GM18502 (cell line): ENCODE results near the gene GYG2.
"Not testable (repeated sequence)": the region's sequence is repeated elsewhere in the genome, so short reads cannot be mapped to it uniquely, and the experiment has no call there.

Experiments used
- ATAC-seq: cut with Tn5 transposase; IDR thresholded peaks from one replicate; pipeline ENCODE4 v1.9.1; 2021; ENCODE audit warnings: mild to moderate bottlenecking; ENCODE audit not compliant: unreplicated experiment, poor library complexity

Gene GYG2

DNA sequence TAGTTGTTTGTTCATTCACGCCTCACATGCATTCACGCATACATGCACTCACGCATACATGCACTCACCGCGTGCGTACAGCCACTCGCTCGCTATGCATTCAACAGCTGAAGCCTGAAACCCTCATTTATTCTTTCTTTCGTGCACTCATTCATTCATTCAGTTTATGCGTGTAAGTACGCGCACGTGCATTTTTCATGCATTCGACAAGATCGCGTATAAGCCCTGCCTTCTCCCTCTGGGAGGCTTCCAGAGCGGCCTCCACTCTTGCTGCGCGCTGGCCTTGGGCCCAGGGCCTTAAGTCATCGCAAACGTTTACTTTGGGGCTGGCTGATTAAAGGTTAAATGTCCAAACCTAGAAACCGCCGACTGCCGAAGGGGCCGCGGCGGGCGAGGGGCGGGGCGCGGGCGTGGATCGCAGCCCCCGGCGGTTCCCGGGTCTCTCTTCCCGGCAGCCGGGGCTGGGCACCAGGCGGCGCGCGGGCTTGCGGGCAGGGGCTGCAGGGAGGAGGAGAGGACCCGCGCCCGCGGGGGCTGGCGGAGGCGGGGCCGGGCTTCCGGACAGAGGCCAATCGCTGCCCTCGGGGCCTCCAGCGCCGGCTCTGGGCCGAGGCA is at the start of gene GYG2:
Gene GYG2 (plus strand): TSS at position 587 of the 615 bp plus-strand sequence. CDS start 1,259 bp downstream, outside the sequence.
- ATAC-seq = no peak

DNA sequence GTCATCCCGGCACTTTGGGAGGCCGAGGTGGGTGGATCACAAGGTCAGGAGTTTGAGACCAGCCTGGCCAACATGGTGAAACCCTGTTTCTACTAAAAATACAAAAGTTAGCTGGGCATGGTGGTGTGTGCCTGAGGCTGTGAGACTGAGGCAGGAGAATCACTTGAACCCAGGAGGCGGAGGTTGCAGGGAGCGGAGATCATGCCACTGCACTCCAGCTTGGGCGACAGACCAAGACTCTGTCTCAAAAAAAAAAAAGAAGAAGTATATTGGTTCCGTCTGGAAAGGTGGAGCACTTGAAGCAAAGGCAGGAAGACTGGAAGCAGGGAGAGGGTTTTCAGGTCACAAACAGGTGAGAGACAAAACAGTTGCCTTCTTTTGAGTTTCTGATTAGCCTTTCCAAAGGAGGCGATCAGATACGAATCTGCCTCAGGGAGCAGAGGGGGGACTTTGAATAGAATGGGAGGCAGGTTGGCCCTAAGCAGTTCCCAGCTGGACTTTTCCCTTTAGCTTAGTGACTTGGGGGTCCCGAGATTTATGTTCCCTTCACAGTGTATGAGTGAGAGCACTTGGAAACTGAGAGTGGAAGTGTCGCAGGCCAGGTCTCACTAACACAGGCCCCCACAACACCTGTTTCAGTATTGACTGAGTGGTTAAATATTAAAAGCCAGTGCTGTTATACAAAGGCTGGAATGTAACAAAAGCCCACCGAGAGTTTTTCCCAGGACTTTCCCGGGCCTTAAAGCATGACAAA is 48.1 kb upstream of the GYG2 start:
- ATAC-seq = not testable (repeated sequence)

DNA sequence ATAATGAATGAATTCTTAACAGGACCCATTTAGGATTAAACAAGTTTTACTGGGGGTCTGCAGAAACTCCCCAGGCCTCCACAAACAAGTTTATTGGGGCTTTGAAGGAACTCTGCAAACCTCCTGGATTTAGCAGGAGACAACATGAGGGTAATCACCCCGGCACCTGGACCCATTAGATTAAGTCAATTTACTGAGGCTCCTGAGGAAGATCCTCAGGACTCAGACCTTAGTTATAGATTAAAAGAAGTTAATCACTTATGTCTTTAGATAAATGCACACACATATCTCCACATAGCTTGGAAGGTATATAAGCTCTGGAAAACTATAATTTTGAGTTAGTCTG is 47.5 kb upstream of the GYG2 start:
- ATAC-seq = no peak

DNA sequence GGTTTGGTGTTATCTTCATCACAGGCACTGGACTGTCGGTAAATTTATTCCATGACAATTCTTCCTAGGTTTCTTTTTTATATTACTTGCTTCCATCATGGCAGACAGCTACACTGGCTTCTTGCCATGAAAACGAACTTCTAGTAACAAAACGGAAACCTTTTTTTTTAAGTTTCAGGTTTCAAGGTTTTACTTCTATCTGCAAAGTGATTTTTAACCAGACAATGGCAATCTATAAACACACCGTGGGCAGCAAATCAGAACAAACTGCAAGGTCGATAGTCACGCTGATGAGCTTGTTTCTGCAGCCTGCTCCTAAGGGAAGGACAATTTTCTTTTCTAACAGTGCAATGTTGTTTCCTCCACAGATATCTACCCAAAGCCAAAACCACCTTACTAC is 47.0 kb upstream of the GYG2 start:
- ATAC-seq = peak; percentile 66

DNA sequence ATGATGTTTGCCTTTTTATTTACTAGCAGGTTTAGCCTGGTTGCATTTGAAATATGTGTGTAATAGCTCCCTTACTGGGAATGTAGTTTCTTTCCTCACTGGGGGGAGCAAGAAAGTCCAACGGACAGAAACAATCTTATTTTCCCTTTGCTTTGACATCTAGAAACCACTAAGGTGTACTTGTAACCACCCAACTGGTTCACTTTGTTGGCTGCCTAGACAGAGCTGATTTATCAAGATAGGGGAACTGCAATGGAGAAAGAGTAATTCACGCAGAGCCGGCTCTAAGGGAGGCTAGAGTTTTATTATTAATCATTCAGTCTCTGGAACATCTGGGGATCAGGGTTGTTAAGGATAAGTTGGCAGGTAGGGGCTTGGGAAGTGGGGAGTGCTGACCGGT is 46.6 kb upstream of the GYG2 start:
- ATAC-seq = peak; percentile 14

DNA sequence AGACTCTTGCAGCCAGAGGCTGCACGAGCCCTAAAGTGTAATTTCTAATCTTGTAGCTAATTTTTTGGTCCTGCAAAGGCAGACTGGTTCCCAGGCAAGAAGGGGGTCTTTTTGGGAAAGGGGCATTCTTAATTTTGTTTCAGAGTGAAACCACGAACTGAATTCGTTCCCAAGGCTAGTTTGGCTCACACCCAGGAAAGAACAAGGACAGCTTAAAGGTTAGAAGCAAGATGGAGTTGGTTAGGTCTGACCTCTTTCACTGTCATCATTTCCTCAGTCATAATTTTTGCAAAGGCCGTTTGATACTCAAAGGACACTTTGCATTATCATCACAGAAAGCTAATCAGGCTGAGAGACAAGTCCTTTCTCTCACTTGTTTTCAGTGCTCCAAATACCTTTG is 46.0 kb upstream of the GYG2 start:
- no peak for ATAC-seq

DNA sequence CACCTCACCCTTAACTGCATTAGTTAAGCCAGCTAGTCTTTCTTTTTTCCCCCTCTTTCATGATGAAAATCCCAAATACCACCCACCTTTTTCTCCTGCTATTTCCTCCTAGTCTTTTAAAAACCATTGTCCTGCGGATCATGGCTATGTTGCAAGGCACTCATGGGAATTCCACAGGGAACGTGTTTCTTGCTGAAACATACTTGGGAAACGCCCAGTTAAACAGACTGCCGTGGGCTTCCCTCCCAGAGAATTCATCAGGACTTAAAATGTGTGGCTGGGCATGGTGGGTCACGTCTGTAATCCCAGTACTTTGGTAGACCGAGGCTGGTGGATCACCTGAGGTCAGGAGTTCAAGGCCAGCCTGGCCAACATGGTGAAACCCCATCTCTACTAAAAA is 44.7 kb upstream of the GYG2 start:
- no peak for ATAC-seq

DNA sequence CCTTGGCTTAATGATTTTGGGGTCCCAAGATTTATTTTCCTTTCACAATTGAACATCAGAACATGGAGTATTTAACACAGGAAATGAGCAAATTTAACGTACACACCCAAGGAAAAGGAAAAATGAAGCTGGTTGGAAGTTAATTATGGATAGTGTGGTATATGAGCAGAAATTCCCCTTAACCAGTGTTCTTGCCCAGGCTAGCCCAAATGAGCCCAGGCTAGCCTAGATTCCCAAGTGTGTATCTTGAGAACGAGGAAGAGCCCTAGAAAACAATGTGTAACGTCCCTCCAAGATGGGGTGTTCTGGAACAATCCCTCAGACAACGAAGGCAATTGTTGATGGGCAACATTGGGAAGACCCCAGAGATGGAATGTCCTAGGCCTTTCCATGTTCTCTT is 43.2 kb upstream of the GYG2 start:
- ATAC-seq = no peak

DNA sequence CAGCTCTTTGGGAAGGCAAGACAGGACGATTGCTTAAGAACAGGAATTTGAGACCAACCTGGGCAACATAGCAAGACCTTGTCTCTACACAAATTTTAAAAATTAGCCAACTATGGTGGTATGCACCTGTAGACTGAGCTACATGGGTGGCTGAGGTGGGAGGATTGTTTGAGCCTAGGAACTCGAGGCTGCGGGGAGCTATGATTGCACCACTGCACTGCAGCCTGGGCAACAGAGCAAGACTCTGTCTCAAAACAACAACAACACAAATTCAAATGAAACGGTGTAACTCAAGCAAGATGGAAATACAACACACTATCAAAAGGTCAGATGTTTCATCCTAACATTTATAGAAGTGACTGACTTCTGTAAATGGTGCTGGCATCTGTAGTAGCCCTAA is 39.8 kb upstream of the GYG2 start:
- no peak for ATAC-seq

DNA sequence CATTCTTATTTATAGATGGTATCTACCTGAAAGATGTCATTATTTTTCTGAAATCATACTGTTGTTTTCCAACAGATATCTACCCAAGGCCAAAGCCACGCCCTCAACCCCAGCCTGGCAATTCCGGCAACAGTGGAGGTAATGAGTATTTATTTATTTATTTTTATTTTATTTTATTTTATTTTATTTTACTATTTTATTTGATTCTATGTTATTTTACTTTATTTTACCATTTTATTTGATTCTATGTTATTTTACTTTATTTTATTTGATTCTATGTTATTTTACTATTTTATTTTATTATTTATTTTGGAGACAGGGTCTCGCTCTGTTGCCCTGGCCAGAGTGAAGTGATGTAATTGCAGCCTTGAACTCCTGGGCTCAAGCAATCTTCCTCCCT is 39.2 kb upstream of the GYG2 start:
- no peak for ATAC-seq

DNA sequence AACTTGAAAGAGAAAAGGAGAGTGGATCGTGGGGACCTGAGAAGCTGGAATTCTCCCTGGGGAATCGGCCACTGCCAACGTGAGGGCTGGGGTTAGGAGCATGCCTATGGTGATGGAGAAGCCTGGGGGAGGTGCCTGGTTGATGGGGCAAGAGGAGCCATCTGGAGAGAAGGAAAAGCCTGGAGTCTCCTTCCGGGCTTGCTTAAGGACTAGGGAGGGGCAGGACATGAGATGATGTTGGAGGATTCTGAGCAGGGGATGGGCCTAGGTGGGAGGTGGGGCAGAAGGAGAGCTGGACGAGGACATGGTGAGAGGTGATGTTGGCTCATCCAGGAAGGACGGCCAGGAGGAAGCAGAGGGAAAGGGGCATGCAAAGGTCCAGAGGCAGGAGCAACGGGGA is 35.0 kb upstream of the GYG2 start:
- ATAC-seq = no peak

DNA sequence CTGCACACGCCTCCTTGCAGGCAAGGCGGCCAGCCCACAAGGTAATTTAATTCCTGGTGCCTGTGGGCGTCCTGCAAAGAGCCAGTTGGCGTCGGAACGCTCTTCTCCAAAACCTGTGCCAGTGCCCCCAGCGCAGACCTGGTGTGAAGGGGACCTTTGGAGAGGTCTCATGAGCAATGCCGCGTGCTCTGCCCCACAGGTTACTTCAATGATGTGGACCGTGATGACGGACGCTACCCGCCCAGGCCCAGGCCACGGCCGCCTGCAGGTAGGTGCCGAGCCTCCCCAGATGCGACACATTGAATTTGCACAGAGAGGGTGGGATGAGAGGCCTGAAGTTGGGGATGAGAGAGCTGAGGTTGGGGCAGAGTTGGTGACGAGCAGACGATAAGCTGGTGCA is 34.4 kb upstream of the GYG2 start:
- ATAC-seq = no peak

DNA sequence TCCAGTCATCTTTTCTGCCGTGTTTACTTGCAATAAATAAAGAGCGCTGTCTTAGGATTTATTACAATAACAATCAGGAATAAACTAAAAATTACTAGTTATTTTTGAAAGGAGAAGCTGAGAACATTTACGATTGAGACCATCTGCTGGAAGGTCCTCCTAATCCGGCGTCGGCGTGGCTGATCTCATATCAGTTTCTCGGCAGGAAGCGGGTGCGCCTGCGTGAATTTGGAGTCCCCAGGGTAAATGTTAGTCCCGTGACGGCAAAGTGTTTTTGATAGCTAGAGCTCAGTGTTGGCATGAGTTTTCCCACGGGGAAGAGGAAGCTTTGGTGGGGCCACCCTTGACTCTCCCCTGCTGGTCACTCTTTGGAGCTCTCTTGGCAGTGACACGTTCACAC is 31.9 kb upstream of the GYG2 start:
- not testable (repeated sequence) for ATAC-seq

DNA sequence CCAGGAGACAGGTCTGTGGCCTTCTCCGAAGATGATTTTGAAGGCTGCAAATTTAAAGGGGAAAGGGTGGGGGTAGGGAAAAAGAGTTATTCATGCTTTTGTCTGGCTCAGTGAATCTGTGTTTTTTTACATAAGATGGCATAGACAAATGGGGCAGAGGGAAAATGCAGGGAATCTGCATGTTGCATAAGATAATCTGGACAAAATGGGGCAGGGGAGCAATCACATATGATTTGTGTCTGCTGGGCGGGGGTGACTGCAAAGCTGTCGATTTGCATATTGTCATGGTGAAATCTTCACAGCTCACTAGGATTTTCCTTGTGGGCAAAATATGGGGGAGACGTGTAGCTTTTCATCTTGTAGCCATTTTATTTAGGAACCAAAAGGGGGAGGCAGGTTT is 29.4 kb upstream of the GYG2 start:
- no peak for ATAC-seq

DNA sequence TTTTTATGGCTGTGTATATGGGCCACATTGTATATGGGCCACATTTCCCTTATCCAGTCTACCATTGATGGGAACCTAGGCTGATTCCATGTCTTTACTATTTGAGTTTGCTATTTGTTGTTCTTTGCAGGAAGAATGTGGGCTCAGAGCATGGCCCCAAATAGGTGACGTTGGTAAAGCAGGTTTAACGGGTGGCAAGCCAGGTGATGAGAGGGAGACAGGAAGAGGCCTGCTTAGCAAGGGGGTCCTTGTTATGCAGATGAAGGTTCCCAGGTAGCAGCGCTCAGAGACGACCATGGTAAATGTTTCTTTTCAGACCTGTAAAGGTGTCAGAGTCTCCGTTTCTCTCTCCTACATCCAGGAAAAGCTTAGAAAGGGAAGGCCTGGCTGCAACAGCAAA is 28.8 kb upstream of the GYG2 start:
- ATAC-seq = not testable (repeated sequence)

DNA sequence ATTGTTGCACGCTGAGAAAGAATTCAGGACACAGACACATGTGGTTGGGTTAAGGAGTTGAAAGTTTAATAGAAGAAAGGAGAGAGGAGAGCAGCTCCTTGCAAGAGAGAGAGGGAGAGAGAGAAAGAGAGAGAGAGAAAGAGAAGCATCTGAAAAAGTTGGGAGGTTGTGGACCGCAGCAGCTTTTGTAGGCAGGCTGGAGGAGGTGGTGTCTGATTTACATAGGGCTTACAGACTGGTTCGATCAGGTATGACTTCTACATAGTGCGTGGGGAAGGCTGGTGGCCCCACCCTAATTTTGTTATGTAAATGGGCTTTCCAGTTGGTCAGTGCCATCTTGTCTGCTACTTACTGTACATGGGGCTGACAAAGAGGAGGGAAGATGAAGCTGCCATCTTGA is 27.5 kb upstream of the GYG2 start:
- no peak for ATAC-seq

DNA sequence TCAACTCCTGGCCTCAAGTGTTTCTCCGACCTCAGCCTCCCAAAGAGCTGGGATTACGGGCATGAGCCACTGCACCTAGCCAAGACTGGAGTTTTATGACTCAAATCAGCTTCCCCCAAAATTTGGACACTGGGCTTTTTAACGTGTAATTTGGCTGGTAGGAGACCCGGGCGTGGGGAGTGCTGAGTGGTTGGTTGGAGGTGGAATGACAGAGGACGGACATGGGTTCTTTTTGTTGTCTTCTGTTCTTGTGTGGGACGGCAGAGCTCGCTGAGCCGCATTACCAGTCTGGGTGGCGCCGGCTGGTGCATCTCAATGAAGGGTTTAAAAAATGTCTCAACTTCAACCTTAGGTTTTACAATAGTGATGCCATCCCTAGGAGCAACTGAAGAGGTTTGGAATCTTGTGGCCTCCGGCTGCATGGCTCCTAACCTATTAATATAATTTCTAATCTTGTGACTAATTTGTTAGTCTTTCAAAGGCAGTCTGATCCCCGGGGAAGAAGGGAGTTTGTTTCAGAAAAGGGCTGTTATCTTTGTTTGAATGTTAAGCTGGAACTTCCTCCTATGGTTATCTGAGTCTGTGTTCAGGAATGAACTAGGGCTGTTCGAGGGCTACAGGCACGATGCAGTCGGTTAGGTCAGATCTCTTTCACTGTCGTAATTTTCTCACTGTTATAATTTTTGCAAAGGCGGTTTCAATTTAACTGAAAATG is 26.2 kb upstream of the GYG2 start:
- not testable (repeated sequence) for ATAC-seq

DNA sequence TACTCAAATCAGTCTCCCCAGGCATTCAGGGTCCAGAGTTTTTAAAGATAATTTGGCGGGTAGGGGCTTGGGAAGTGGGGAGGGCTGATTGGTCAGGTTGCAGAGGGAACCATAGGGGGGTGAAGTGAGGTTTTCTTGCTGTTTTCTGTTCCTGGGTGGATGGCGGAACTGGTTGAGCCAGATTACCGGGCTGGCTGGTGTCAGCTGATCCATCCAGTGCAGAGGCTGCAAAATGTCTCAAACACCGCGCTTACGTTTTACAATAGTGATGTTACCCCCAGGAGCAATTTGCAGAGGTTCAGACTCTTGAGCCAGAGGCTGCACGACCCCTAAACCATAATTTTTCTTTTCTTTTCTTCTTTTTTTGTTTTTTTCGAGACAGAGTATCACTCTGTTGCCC is 25.2 kb upstream of the GYG2 start:
- ATAC-seq = not testable (repeated sequence)

DNA sequence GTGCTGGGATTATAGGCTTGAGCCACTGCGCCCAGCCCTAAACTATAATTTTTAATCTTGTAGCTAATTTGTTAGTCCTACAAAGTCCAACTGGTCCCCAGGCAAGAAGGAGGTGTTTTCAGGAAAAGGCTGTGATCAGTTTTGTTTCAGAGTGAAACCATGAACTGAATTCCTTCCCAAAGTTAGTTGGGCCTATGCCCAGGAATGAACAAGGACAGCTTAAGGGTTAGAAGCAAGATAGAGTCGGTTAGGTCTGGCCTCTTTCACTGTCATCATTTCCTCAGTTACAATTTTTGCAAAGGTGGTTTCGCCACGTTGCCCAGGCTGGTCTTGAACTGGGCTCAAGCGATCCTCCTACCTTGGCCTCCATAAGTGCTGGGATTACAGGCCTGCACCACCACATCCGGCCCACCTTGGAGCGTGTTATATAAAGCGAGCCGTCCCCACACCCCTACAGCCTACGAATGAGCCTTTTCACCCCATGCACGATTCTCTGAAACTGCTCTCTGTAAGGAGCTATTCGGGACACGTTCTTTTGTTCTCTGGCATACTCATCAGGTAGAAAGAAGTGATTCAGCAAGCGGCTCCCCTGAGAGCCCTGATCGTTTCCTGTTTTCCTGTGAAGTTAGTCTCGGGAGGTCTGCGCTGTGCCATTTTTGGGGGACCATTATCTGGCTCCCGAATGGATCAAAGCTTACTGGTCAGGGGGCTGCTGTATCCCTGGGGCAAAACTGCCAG is 24.5 kb upstream of the GYG2 start:
- ATAC-seq = not testable (repeated sequence)

DNA sequence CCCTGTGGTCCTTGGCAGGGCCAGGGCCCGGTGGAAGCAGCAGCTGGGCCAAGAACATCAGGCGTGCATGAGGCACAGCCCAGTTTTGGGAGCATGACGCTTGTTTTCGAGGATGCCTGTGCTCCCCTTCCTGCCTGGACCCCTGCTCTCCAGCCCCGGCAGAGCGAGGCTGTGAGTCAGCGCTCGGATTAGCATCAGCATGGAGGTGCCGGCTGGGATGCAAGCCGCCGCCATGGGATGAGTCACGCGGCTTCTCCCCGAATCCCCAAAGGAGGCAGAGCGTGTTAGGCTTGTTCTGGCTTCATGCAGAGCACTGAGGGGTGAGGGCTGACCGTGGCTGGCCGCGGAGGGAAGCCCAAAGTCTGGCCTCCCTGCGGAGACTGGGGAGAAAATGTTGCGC is 23.9 kb upstream of the GYG2 start:
- not testable (repeated sequence) for ATAC-seq

DNA sequence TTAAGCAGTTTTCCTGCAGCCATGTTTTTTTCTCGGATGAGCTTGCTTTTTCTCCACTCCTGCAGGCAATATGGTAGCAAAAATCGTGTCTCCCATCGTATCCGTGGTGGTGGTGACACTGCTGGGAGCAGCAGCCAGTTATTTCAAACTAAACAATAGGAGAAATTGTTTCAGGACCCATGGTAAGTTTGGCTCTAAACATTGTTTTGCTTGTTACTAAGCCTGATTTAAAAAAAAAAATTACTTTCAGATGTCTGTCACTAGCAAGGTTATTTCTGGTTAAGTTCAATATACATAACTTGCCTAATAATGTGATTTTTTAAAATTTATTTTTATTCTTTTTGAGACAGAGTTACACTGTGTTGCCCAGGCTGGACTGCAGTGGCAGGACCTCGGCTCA is 17.5 kb upstream of the GYG2 start:
- ATAC-seq = no peak
